Breast epithelium (tissue), 3 donors: Measurements from ENCODE around the gene KIAA0513.

Experiments
- CTCF ChIP-seq, 3 donors: fragments of 450-650 bp; IDR thresholded peaks; one replicate each; pipeline ENCODE4 v1.5.1; 2016 to 2017; ENCODE audit warnings: antibody characterized with exemption in 3 of 3, mild to moderate bottlenecking in 3 of 3, moderate library complexity in 3 of 3
- POLR2A ChIP-seq: fragments of 450-650 bp; IDR thresholded peaks from one replicate; pipeline ENCODE4 v1.6.1; 2016; ENCODE audit warnings: antibody characterized with exemption, mild to moderate bottlenecking, moderate library complexity

- TF ChIP-seq CTCF (IDR thresholded peaks at IDR 0.05) (no peak), POLR2A (no peak)
These were observed 14.6 kb downstream of the KIAA0513 start for GRCh38 chr16:85042167-85042526.
